ENCODE data around the gene PAQR5. TPM values are rescaled to one million over a fixed set of nuclear protein-coding genes. Genes with fewer than 3 reads are reported as not detected.

PAQR5 gene
- total RNA-seq, 4 donors from 2014 or later: 19.4 to 30.5 (median 24.5) TPM

DNA sequence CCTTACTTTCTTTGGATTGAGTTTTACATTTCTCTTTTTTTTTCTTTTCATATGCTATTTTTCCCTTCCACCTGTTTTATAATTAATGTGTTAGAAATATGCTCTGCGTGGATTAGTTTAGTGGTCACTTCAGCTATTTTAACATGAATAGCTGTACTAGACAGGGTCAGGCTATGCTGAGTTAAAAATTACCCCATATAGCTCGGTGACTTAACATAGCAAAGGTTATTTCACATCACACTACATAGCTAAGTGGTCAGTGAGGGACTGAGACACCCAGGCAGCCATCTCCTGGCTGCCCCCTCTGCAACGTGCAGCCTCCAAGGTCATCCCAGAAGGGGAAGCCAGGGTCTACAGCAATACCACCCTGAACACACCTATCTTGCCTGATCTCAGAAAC, 68.5 kb downstream of the PAQR5 start:
- H3K9me3 ChIP-seq: no peaks in the 10 kb centered on the region
- no peak overlapping the region for H3K4me3 ChIP-seq
- DNase-seq: peak in 1 of 3 donors; percentile 7
- no peaks in the 10 kb centered on the region for H3K36me3 ChIP-seq
- TF ChIP-seq, protein P1, sequence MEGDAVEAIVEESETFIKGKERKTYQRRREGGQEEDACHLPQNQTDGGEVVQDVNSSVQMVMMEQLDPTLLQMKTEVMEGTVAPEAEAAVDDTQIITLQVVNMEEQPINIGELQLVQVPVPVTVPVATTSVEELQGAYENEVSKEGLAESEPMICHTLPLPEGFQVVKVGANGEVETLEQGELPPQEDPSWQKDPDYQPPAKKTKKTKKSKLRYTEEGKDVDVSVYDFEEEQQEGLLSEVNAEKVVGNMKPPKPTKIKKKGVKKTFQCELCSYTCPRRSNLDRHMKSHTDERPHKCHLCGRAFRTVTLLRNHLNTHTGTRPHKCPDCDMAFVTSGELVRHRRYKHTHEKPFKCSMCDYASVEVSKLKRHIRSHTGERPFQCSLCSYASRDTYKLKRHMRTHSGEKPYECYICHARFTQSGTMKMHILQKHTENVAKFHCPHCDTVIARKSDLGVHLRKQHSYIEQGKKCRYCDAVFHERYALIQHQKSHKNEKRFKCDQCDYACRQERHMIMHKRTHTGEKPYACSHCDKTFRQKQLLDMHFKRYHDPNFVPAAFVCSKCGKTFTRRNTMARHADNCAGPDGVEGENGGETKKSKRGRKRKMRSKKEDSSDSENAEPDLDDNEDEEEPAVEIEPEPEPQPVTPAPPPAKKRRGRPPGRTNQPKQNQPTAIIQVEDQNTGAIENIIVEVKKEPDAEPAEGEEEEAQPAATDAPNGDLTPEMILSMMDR (IDR thresholded peaks at IDR 0.05): no peak
- no peak for TF ChIP-seq POLR2A (IDR thresholded peaks at IDR 0.05)
- no peak overlapping the region for H3K27ac ChIP-seq
- H3K27me3 ChIP-seq: no peaks in the 10 kb centered on the region
- H3K4me1 ChIP-seq: no peaks in the 10 kb centered on the region

DNA sequence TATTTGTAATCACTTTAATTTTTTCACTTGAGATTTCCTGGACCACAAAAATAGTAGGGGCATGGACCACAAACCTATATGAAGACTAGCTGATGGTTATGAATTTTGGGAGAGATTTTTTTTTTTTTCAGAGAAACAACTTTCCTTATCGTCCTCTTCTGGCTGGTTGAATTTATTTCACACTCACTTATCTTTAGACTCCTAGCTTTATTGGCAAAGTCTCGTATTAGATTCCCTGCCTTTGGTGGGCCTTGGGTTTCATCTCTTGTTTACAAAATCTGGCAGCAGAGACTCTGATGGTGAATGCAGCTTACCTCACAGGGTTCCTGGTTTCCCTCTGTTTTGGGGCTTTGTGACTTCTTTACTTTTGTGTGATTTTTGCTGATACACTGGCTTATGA, 70.9 kb downstream of the PAQR5 start:
- Histone ChIP-seq H3K27me3 (no peaks in the 10 kb centered on the region), H3K36me3 (no peaks in the 10 kb centered on the region), H3K9me3 (no peaks in the 10 kb centered on the region), H3K4me3 (no peak overlapping the region), H3K4me1 (no peaks in the 10 kb centered on the region), H3K27ac (no peak overlapping the region)
- no peak for DNase-seq
- TF ChIP-seq POLR2A (IDR thresholded peaks at IDR 0.05): no peak
- TF ChIP-seq, protein P1 (IDR thresholded peaks at IDR 0.05): no peak

DNA sequence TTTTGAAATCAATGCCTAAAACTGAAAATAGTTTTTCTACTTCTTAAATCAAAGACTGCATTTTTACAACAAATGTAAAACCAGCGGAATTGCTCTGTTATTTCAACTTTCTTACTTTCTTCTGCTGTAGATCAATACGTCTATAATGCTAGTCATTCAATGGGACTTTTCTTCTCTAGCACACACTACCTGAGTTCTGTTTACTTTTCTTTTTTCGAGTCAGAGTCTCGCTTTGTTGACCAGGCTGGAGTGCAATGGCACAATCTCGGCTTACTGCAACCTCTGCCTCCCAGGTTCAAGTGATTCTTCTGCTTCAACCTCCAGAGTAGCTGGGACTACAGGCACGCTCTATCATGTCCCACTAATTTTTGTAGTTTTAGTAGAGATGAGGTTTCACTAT, 74.7 kb downstream of the PAQR5 start:
- TF ChIP-seq, protein P1 (IDR thresholded peaks at IDR 0.05): no peak
- no peak for TF ChIP-seq POLR2A (IDR thresholded peaks at IDR 0.05)
- Histone ChIP-seq H3K4me1 (no peaks in the 10 kb centered on the region), H3K27ac (no peak overlapping the region), H3K27me3 (no peaks in the 10 kb centered on the region), H3K9me3 (no peaks in the 10 kb centered on the region), H3K4me3 (no peak overlapping the region), H3K36me3 (no peaks in the 10 kb centered on the region)
- no peak for DNase-seq

DNA sequence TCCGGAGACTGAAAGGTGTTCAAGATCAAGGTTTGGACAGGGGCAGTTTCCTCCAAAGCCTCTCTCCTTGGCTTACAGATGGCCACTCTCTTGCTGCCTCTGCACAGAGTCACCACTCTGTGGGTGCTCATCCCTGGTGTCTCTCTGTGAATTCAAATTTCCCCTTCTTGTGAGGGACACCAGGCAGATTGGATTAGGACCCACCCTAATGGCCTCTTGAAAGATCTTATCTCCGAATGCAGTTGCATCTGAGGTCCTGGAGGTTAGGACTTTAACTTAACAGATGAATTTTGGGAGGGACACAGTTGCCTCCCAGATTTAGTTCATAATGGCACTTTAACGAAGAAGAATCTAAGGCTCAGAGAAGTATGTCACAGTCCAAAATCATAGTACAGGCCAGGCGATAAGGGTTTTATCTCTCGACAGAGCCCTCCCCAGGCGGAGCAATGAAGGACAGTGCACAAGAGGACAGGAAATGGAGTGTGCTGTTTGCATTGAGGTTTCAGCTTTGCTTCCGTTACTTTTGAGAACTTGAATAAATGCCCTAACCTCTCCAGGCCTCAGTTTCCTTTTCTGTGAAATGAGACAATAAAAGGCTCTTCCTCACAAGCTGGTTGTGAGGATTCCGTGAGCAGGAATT, 76.6 kb downstream of the PAQR5 start:
- Histone ChIP-seq H3K4me3 (no peak overlapping the region), H3K9me3 (no peaks in the 10 kb centered on the region), H3K36me3 (no peaks in the 10 kb centered on the region), H3K27ac (no peak overlapping the region), H3K4me1 (no peaks in the 10 kb centered on the region), H3K27me3 (no peaks in the 10 kb centered on the region)
- DNase-seq: no peak
- TF ChIP-seq, protein P1 (IDR thresholded peaks at IDR 0.05): no peak
- TF ChIP-seq POLR2A (IDR thresholded peaks at IDR 0.05): no peak

DNA sequence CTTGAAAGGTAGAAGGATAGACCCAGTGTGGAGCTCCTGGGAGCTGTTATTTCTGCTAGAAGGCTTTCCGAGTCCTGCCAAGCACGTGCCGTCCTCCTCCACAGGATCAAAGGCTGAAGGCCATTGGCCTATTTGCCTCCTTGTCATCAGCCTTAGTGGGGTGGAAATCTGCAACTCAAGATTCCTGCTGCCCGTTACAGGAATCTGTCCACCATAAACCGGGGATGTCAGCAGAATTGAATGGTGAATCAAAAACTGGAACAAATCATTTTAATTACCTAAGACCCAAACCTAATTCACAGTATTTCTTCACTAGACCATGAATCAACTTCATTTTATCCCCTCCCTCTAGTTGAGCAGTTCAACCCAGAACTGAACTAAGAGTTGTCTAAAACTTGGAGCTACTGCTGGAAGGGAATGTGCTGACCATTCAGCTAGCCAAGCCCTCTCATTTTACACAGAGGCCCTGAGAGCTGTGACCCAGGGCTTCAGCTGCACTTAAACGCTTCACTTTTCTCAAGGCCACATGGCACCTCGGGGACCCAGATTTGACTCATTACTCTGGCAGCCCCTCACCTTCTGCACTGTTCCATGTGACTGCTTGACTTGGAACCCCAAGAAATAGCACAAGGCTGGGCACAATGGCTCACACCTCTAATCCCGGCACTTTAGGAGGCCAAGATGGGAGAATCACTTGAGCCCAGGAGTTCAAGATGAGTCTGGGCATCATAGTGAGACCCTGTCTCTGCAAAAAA, 78.7 kb downstream of the PAQR5 start:
- H3K36me3 ChIP-seq: no peaks in the 10 kb centered on the region
- no peaks in the 10 kb centered on the region for H3K9me3 ChIP-seq
- TF ChIP-seq POLR2A (IDR thresholded peaks at IDR 0.05): no peak
- TF ChIP-seq, protein P1 (IDR thresholded peaks at IDR 0.05): no peak
- no peak overlapping the region for H3K27ac ChIP-seq
- H3K27me3 ChIP-seq: no peaks in the 10 kb centered on the region
- H3K4me3 ChIP-seq: no peak overlapping the region
- no peaks in the 10 kb centered on the region for H3K4me1 ChIP-seq
- no peak for DNase-seq
